K562 (cell line): Measurements from ENCODE around the gene LRRC4B. TPM values are rescaled to one million over a fixed set of nuclear protein-coding genes. Genes with fewer than 3 reads are reported as not detected.
A peak's percentile ranks its signal among the peaks of the same experiment; 100 is the strongest.

Experiments
- CBFA2T2 ChIP-seq: fragments of 450-650 bp; conservative IDR thresholded peaks from 2 replicates; pipeline ENCODE4 v1.6.1; 2017; ENCODE audit warnings: mild to moderate bottlenecking
- DEAF1 ChIP-seq: fragments of 450-650 bp; formaldehyde crosslinking; IDR thresholded peaks from 2 replicates; pipeline ENCODE4 v1.4.0; 2020; ENCODE audit warnings: mild to moderate bottlenecking, moderate library complexity
- DPF2 ChIP-seq: fragments of 450-650 bp; IDR thresholded peaks from 2 replicates; pipeline ENCODE4 v1.6.1; 2016
- ETV6 ChIP-seq, 3 experiments: fragments of 150-350 bp in 1 of 3; sonication (generic) in 1 of 3; formaldehyde crosslinking in 1 of 3; IDR thresholded peaks; 2 replicates each; pipeline versions ENCODE4 v1.6.1 to v1.8.0; 2014 to 2022; ENCODE audit warnings: borderline replicate concordance in 2 of 3, low read depth in 2 of 3, antibody characterized with exemption in 1 of 3, low read length in 1 of 3, mild to moderate bottlenecking in 1 of 3, missing genetic modification reagents in 1 of 3
- FOXM1 ChIP-seq, 2 experiments: fragments of 450-650 bp in 1 of 2; sonication (generic) in 1 of 2; formaldehyde crosslinking in 1 of 2; IDR thresholded peaks; 2 replicates each; pipeline versions ENCODE4 v1.6.1 to v1.9.0; 2017 to 2022; ENCODE audit warnings: low read depth in 2 of 2, mild to moderate bottlenecking in 2 of 2, missing genetic modification reagents in 1 of 2, moderate library complexity in 1 of 2
- KDM1A ChIP-seq, 2 experiments: fragments of 450-650 bp; IDR thresholded peaks; 2 replicates each; pipeline ENCODE4 v1.6.1; 2016; ENCODE audit warnings: mild to moderate bottlenecking in 2 of 2
- SFPQ ChIP-seq: fragments of 200-400 bp; formaldehyde crosslinking; IDR thresholded peaks from 2 replicates; pipeline ENCODE4 v1.6.1; 2017; ENCODE audit warnings: mild to moderate bottlenecking, low read depth, low read length, moderate library complexity
- TAF9B ChIP-seq: fragments of 450-650 bp; IDR thresholded peaks from 2 replicates; pipeline ENCODE4 v1.6.1; 2018; ENCODE audit warnings: mild to moderate bottlenecking; ENCODE audit not compliant: partially characterized antibody
- TAL1 ChIP-seq: fragments of 450-650 bp; IDR thresholded peaks from 2 replicates; pipeline ENCODE4 v1.6.1; 2016; ENCODE audit warnings: mild to moderate bottlenecking
- TRIM24 ChIP-seq, 2 experiments: fragments of 450-650 bp; IDR thresholded peaks; 2 replicates each; pipeline ENCODE4 v1.6.1; 2016
- TSC22D4 ChIP-seq: fragments of 450-650 bp; IDR thresholded peaks from 2 replicates; pipeline ENCODE4 v1.6.1; 2016; ENCODE audit warnings: missing genetic modification characterization, missing biosample characterization, control low read depth
- polyA plus RNA-seq, 8 experiments: library from polyadenylated mRNA; depleted of rRNA in 4 of 8; stranded (reverse) in 5 of 8; unstranded in 3 of 8; fragments of >200 nt; fragmentation: Nextera tagmentation in 2 of 8; fragmentation: Illumina TruSeq in 1 of 8; extraction: Ambion mirVana in 2 of 8; extraction: Trizol in 1 of 8; gene quantifications; 2 replicates each; pipeline versions ENCODE4 v1.2.1 to v1.2.3, GENCODE V29; 2011 to 2014; ENCODE audit warnings: inconsistent platforms in 1 of 8, missing spikeins in 1 of 8
- total RNA-seq, 7 experiments: library from RNA; depleted of rRNA in 6 of 7; stranded (reverse); fragments of >200 nt in 6 of 7; fragmentation: Illumina TruSeq in 2 of 7; extraction: Trizol in 2 of 7; gene quantifications; 2 replicates each; pipeline versions ENCODE4 v1.2.1 to v1.2.3, GENCODE V29; 2011 to 2021; ENCODE audit warnings: low replicate concordance in 1 of 7
- TF ChIP-seq, protein P1 (sequence below), 2 experiments: fragments of 450-650 bp in 1 of 2; sonication (generic) in 1 of 2; formaldehyde crosslinking in 1 of 2; IDR thresholded peaks; 2 replicates each; pipeline versions ENCODE4 v1.7.1 to v1.9.0; 2016 to 2022; ENCODE audit warnings: inconsistent platforms in 1 of 2, mild to moderate bottlenecking in 1 of 2, missing genetic modification reagents in 1 of 2

LRRC4B gene
- total and polyA plus RNA-seq, 9 of the 15 experiments (the other 6 are each of a cell fraction or from before 2014, with no cell fraction given): 0.18 to 9.6 (median 2.9) TPM; not detected in 2

DNA sequence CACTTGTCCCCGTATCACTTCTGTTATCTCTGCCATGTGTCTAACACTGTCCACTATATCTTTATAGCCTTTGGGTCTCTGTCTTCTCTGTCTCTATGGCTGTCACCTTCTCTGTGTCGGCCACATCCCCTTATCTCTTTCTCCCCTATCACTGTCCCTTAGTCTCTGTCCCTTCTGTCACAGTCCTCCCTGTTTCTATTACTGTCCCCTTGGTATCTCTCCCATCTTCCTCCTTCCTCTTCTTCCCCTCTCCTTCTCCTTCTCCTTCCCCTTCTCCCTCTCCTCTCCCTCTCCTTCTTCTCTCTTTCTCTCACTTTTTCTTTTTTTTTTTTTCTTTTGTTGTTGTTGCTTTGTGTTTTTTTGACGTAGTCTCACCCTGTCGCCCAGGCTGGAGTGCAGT, 34.7 kb upstream of the LRRC4B start (continued):
- peak; percentile 49 for TF ChIP-seq TAF9B
- no peak for TF ChIP-seq DEAF1 (CRISPR knock-in tag)
- TF ChIP-seq DPF2: peak; percentile 83
- TF ChIP-seq ETV6 (IDR thresholded peaks at IDR 0.05; ENCODE audit: borderline replicate concordance in 1 of 2, low read depth in 2 of 2, low read length in 1 of 2): 0 out of 4 replicates have a peak, but pooled peaks of 1 of the 2 experiments have one; percentile 39
- no peak for TF ChIP-seq ETV6 (CRISPR knock-in tag; IDR thresholded peaks at IDR 0.05; ENCODE audit: borderline replicate concordance)
- peak; percentile 63 to 64; a peak in 3 of 4 replicates for TF ChIP-seq KDM1A (IDR thresholded peaks at IDR 0.05)
- peak; percentile 43; the same call in 1 of the 2 replicates for TF ChIP-seq CBFA2T2
- TF ChIP-seq, protein P1, sequence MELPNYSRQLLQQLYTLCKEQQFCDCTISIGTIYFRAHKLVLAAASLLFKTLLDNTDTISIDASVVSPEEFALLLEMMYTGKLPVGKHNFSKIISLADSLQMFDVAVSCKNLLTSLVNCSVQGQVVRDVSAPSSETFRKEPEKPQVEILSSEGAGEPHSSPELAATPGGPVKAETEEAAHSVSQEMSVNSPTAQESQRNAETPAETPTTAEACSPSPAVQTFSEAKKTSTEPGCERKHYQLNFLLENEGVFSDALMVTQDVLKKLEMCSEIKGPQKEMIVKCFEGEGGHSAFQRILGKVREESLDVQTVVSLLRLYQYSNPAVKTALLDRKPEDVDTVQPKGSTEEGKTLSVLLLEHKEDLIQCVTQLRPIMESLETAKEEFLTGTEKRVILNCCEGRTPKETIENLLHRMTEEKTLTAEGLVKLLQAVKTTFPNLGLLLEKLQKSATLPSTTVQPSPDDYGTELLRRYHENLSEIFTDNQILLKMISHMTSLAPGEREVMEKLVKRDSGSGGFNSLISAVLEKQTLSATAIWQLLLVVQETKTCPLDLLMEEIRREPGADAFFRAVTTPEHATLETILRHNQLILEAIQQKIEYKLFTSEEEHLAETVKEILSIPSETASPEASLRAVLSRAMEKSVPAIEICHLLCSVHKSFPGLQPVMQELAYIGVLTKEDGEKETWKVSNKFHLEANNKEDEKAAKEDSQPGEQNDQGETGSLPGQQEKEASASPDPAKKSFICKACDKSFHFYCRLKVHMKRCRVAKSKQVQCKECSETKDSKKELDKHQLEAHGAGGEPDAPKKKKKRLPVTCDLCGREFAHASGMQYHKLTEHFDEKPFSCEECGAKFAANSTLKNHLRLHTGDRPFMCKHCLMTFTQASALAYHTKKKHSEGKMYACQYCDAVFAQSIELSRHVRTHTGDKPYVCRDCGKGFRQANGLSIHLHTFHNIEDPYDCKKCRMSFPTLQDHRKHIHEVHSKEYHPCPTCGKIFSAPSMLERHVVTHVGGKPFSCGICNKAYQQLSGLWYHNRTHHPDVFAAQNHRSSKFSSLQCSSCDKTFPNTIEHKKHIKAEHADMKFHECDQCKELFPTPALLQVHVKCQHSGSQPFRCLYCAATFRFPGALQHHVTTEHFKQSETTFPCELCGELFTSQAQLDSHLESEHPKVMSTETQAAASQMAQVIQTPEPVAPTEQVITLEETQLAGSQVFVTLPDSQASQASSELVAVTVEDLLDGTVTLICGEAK (IDR thresholded peaks at IDR 0.05): peak; percentile 65
- TF ChIP-seq, protein P1 (CRISPR knock-in tag; IDR thresholded peaks at IDR 0.05): no peak
- TF ChIP-seq SFPQ: no peak
- TF ChIP-seq TRIM24 (IDR thresholded peaks at IDR 0.05): 0 out of 4 replicates have a peak, but pooled peaks have one; percentile 15 to 58
- TF ChIP-seq TAL1: 0 out of 2 replicates have a peak, but pooled peaks have one; percentile 17
- TF ChIP-seq TSC22D4 (tag): 0 out of 2 replicates have a peak, but pooled peaks have one; percentile 18
- peak; percentile 39; the same call in 1 of the 2 replicates for TF ChIP-seq FOXM1 (IDR thresholded peaks at IDR 0.05; ENCODE audit: low read depth)
- TF ChIP-seq FOXM1 (CRISPR knock-in tag; IDR thresholded peaks at IDR 0.05; ENCODE audit: low read depth): no peak
